Endothelial cell (in vitro differentiated cells): ENCODE results near the gene MTMR12. TPM values are rescaled to one million over a fixed set of nuclear protein-coding genes. Genes with fewer than 3 reads are reported as not detected.

ENCODE experiments used
- DNase-seq: peaks from one replicate; pipeline ENCODE4 v3.0.0; 2021; ENCODE audit warnings: low spot score
- H3K27ac Mint-ChIP-seq: one replicate; pipeline ENCODE4 v1.8.0; 2021; ENCODE audit warnings: mixed read lengths, inconsistent platforms; ENCODE audit not compliant: unreplicated experiment
- H3K27me3 Mint-ChIP-seq: one replicate; pipeline ENCODE4 v1.8.0; 2021; ENCODE audit warnings: mild to moderate bottlenecking, moderate library complexity, mixed read lengths, inconsistent platforms; ENCODE audit not compliant: unreplicated experiment
- H3K36me3 Mint-ChIP-seq: one replicate; pipeline ENCODE4 v1.8.0; 2021; ENCODE audit warnings: mild to moderate bottlenecking, low read depth, mixed read lengths, inconsistent platforms; ENCODE audit not compliant: unreplicated experiment
- H3K4me1 Mint-ChIP-seq: one replicate; pipeline ENCODE4 v1.8.0; 2021; ENCODE audit warnings: mild to moderate bottlenecking, mixed read lengths, inconsistent platforms; ENCODE audit not compliant: unreplicated experiment
- H3K4me3 Mint-ChIP-seq: one replicate; pipeline ENCODE4 v1.8.0; 2021; ENCODE audit warnings: mild to moderate bottlenecking, mixed read lengths, inconsistent platforms; ENCODE audit not compliant: unreplicated experiment
- H3K9me3 Mint-ChIP-seq: one replicate; pipeline ENCODE4 v1.8.0; 2021; ENCODE audit warnings: mixed read lengths, inconsistent platforms; ENCODE audit not compliant: unreplicated experiment
- CTCF ChIP-seq: fragments of 200-600 bp; sonication (generic); IDR thresholded peaks from one replicate; pipeline ENCODE4 v1.5.0; 2021; ENCODE audit warnings: antibody characterized with exemption; ENCODE audit not compliant: unreplicated experiment
- total RNA-seq: library from RNA; stranded (reverse); fragmentation: NEBNext Ultra II Directional; extraction: Animal tissue kit (Norgen Biotek cat#: 25700); gene quantifications from one replicate; pipeline ENCODE4 v1.2.1, GENCODE V29; 2021; ENCODE audit not compliant: unreplicated experiment

MTMR12 gene
- total RNA-seq, 1 donor from 2014 or later, result 39.4 TPM

GRCh38 chr5:32342656-32343055, 29.9 kb upstream of the MTMR12 start:
- Mint-ChIP-seq H3K36me3 (peaks cover 28% of the 10 kb centered on the region), H3K9me3 (peaks cover 26% of the 10 kb centered on the region)

GRCh38 chr5:32339878-32340277, 27.1 kb upstream of the MTMR12 start:
- Mint-ChIP-seq H3K4me1 (no peaks in the 10 kb centered on the region), H3K27ac (no peak overlapping the region), H3K9me3 (peaks cover 26% of the 10 kb centered on the region), H3K36me3 (peaks cover 23% of the 10 kb centered on the region), H3K27me3 (no peaks in the 10 kb centered on the region), H3K4me3 (no peak overlapping the region)
- TF ChIP-seq CTCF, result no peak
- no peak for DNase-seq

More at GRCh38 chr5:32342656-32343055, 29.9 kb upstream of the MTMR12 start:
- no peak for TF ChIP-seq CTCF
- Mint-ChIP-seq H3K27me3 (no peaks in the 10 kb centered on the region), H3K27ac (no peak overlapping the region), H3K4me1 (no peaks in the 10 kb centered on the region), H3K4me3 (no peak overlapping the region)
- DNase-seq, result no peak

GRCh38 chr5:32339198-32339597, 26.5 kb upstream of the MTMR12 start:
- H3K27me3 Mint-ChIP-seq, result no peaks in the 10 kb centered on the region
- peak overlapping the region; percentile 43 for H3K4me3 Mint-ChIP-seq
- TF ChIP-seq CTCF, result no peak
- no peaks in the 10 kb centered on the region for H3K4me1 Mint-ChIP-seq
- peaks cover 23% of the 10 kb centered on the region for H3K36me3 Mint-ChIP-seq
- H3K9me3 Mint-ChIP-seq, result peaks cover 26% of the 10 kb centered on the region
- H3K27ac Mint-ChIP-seq, result no peak overlapping the region
- no peak for DNase-seq

GRCh38 chr5:32332966-32333365, 20.2 kb upstream of the MTMR12 start:
- Mint-ChIP-seq H3K27ac (no peak overlapping the region), H3K4me3 (no peak overlapping the region), H3K4me1 (no peaks in the 10 kb centered on the region), H3K9me3 (peaks cover under 1% of the 10 kb centered on the region), H3K27me3 (no peaks in the 10 kb centered on the region), H3K36me3 (peaks cover under 1% of the 10 kb centered on the region)
- no peak for DNase-seq
- TF ChIP-seq CTCF, result no peak

- H3K9me3 Mint-ChIP-seq, result no peaks in the 10 kb centered on the region
- no peaks in the 10 kb centered on the region for H3K4me1 Mint-ChIP-seq
- no peak overlapping the region for H3K4me3 Mint-ChIP-seq
- no peaks in the 10 kb centered on the region for H3K27me3 Mint-ChIP-seq
- no peak for TF ChIP-seq CTCF
- no peak for DNase-seq
- H3K27ac Mint-ChIP-seq, result no peak overlapping the region
- no peaks in the 10 kb centered on the region for H3K36me3 Mint-ChIP-seq
Measured at GRCh38 chr5:32332361-32332760, 19.6 kb upstream of the MTMR12 start.
